HEK293 (cell line): ENCODE results near the gene LOXL1.

ENCODE experiments used
- CTCF ChIA-PET: fragments of 350-600 bp; formaldehyde crosslinking; extraction: SDS; loops from one replicate; lab custom pipeline; 2021; ENCODE audit warnings: antibody characterized with exemption; lab: Yijun Ruan, JAX
- POLR2A ChIA-PET: fragments of 300-600 bp; formaldehyde crosslinking; extraction: SDS; loops from one replicate; lab custom pipeline; 2020; ENCODE audit warnings: antibody characterized with exemption, inconsistent platforms; lab: Yijun Ruan, JAX
- H3K27ac ChIP-seq: fragments of 200-500 bp; sonication (Bioruptor generic); 2 replicates; pipeline ENCODE4 v1.5.1; 2014; ENCODE audit warnings: low read depth, low read length, control low read depth, inconsistent platforms; ENCODE audit errors: extremely low read depth
- H3K36me3 ChIP-seq, 2 experiments: fragments of 200-500 bp in 1 of 2; sonication (Bioruptor generic) in 1 of 2; 1 replicate in 1 of 2; 2 replicates in 1 of 2; pipeline ENCODE4 v1.5.1; 2014 to 2017; ENCODE audit warnings: inconsistent platforms in 2 of 2, low read length in 2 of 2; ENCODE audit not compliant: control insufficient read depth in 2 of 2, insufficient read depth in 1 of 2
- H3K4me1 ChIP-seq: fragments of 200-500 bp; sonication (Bioruptor generic); 2 replicates; pipeline ENCODE4 v1.5.1; 2014; ENCODE audit warnings: mild to moderate bottlenecking, low read length, inconsistent platforms; ENCODE audit not compliant: control insufficient read depth, insufficient read depth
- H3K4me3 ChIP-seq: 2 replicates; pipeline ENCODE4 v1.5.1; 2011; ENCODE audit warnings: low read depth, mild to moderate bottlenecking, control low read depth, low read length, moderate library complexity
- H3K9me3 ChIP-seq: fragments of 200-500 bp; sonication (Bioruptor generic); 2 replicates; pipeline ENCODE4 v1.5.1; 2014; ENCODE audit warnings: low read depth, low read length, inconsistent platforms; ENCODE audit not compliant: control insufficient read depth, insufficient read depth
- GLIS2 ChIP-seq: fragments of 450-650 bp; formaldehyde crosslinking; IDR thresholded peaks from 2 replicates; pipeline ENCODE4 v1.5.1; 2016; ENCODE audit warnings: missing biosample characterization, missing genetic modification characterization
- HIC1 ChIP-seq: fragments of 450-650 bp; formaldehyde crosslinking; IDR thresholded peaks from 2 replicates; pipeline ENCODE4 v1.5.1; 2016; ENCODE audit warnings: missing biosample characterization, missing genetic modification characterization
- IKZF3 ChIP-seq: fragments of 450-650 bp; IDR thresholded peaks from 2 replicates; pipeline ENCODE4 v1.5.0; 2018; ENCODE audit warnings: missing biosample characterization, mild to moderate bottlenecking, missing genetic modification characterization, moderate library complexity
- KLF10 ChIP-seq: fragments of 450-650 bp; IDR thresholded peaks from 2 replicates; pipeline ENCODE4 v1.5.1; 2018; ENCODE audit warnings: missing biosample characterization, mild to moderate bottlenecking, missing genetic modification characterization
- MZF1 ChIP-seq: fragments of 450-650 bp; formaldehyde crosslinking; IDR thresholded peaks from 2 replicates; pipeline ENCODE4 v1.5.1; 2017; ENCODE audit warnings: missing biosample characterization, missing genetic modification characterization, borderline replicate concordance
- SCRT1 ChIP-seq: fragments of 450-650 bp; formaldehyde crosslinking; IDR thresholded peaks from 2 replicates; pipeline ENCODE4 v1.5.1; 2016; ENCODE audit warnings: missing biosample characterization, missing genetic modification characterization, borderline replicate concordance
- ZBTB10 ChIP-seq: fragments of 450-650 bp; formaldehyde crosslinking; IDR thresholded peaks from 2 replicates; pipeline ENCODE4 v1.5.1; 2016; ENCODE audit warnings: missing biosample characterization, missing genetic modification characterization
- ZBTB8A ChIP-seq: fragments of 450-650 bp; formaldehyde crosslinking; IDR thresholded peaks from 2 replicates; pipeline ENCODE4 v1.5.1; 2016; ENCODE audit warnings: missing biosample characterization, missing genetic modification characterization
- ZFP69B ChIP-seq: fragments of 450-650 bp; formaldehyde crosslinking; IDR thresholded peaks from 2 replicates; pipeline ENCODE4 v1.5.1; 2016; ENCODE audit warnings: missing biosample characterization, missing genetic modification characterization
- ZNF112 ChIP-seq: fragments of 450-650 bp; formaldehyde crosslinking; IDR thresholded peaks from 2 replicates; pipeline ENCODE4 v1.5.0; 2017; ENCODE audit warnings: missing biosample characterization, missing genetic modification characterization
- ZNF114 ChIP-seq: fragments of 450-650 bp; formaldehyde crosslinking; IDR thresholded peaks from 2 replicates; pipeline ENCODE4 v1.5.0; 2017; ENCODE audit warnings: missing biosample characterization, missing genetic modification characterization
- ZNF132 ChIP-seq: fragments of 450-650 bp; formaldehyde crosslinking; IDR thresholded peaks from 2 replicates; pipeline ENCODE4 v1.5.1; 2017; ENCODE audit warnings: missing biosample characterization, missing genetic modification characterization, borderline replicate concordance
- ZNF146 ChIP-seq: fragments of 450-650 bp; formaldehyde crosslinking; IDR thresholded peaks from 2 replicates; pipeline ENCODE4 v1.5.1; 2016; ENCODE audit warnings: missing biosample characterization, missing genetic modification characterization
- ZNF169 ChIP-seq: fragments of 450-650 bp; formaldehyde crosslinking; IDR thresholded peaks from 2 replicates; pipeline ENCODE4 v1.5.1; 2016; ENCODE audit warnings: missing biosample characterization, missing genetic modification characterization
- ZNF19 ChIP-seq: fragments of 450-650 bp; formaldehyde crosslinking; IDR thresholded peaks from 2 replicates; pipeline ENCODE4; 2016; ENCODE audit warnings: missing biosample characterization, missing genetic modification characterization, low read depth
- ZNF23 ChIP-seq: fragments of 450-650 bp; formaldehyde crosslinking; IDR thresholded peaks from 2 replicates; pipeline ENCODE4 v1.5.1; 2016; ENCODE audit warnings: missing biosample characterization, missing genetic modification characterization, borderline replicate concordance
- ZNF239 ChIP-seq: fragments of 450-650 bp; formaldehyde crosslinking; IDR thresholded peaks from 2 replicates; pipeline ENCODE4 v1.5.1; 2016; ENCODE audit warnings: missing biosample characterization, missing genetic modification characterization
- ZNF341 ChIP-seq: fragments of 450-650 bp; formaldehyde crosslinking; IDR thresholded peaks from 2 replicates; pipeline ENCODE4; 2016; ENCODE audit warnings: low read depth, missing biosample characterization, missing genetic modification characterization
- ZNF354C ChIP-seq: fragments of 450-650 bp; formaldehyde crosslinking; IDR thresholded peaks from 2 replicates; pipeline ENCODE4 v1.5.1; 2016; ENCODE audit warnings: missing biosample characterization, missing genetic modification characterization, low read depth, borderline replicate concordance
- ZNF48 ChIP-seq: fragments of 450-650 bp; formaldehyde crosslinking; IDR thresholded peaks from 2 replicates; pipeline ENCODE4 v1.5.1; 2016; ENCODE audit warnings: missing biosample characterization, missing genetic modification characterization
- ZNF558 ChIP-seq: fragments of 450-650 bp; formaldehyde crosslinking; IDR thresholded peaks from 2 replicates; pipeline ENCODE4 v1.5.1; 2016; ENCODE audit warnings: missing biosample characterization, missing genetic modification characterization
- ZNF561 ChIP-seq: fragments of 450-650 bp; IDR thresholded peaks from 2 replicates; pipeline ENCODE4 v1.5.1; 2018; ENCODE audit warnings: missing biosample characterization, missing genetic modification characterization, borderline replicate concordance
- ZNF585B ChIP-seq: fragments of 450-650 bp; formaldehyde crosslinking; IDR thresholded peaks from 2 replicates; pipeline ENCODE4 v1.5.1; 2016; ENCODE audit warnings: missing biosample characterization, missing genetic modification characterization
- ZNF621 ChIP-seq: fragments of 450-650 bp; formaldehyde crosslinking; IDR thresholded peaks from 2 replicates; pipeline ENCODE4 v1.5.1; 2017; ENCODE audit warnings: missing biosample characterization, missing genetic modification characterization
- ZNF660 ChIP-seq: fragments of 450-650 bp; IDR thresholded peaks from 2 replicates; pipeline ENCODE4 v1.5.1; 2018; ENCODE audit warnings: missing biosample characterization, mild to moderate bottlenecking, missing genetic modification characterization
- ZNF776 ChIP-seq: fragments of 450-650 bp; formaldehyde crosslinking; IDR thresholded peaks from 2 replicates; pipeline ENCODE4 v1.5.0; 2017; ENCODE audit warnings: missing biosample characterization, missing genetic modification characterization, borderline replicate concordance
- ZSCAN5A ChIP-seq: fragments of 450-650 bp; formaldehyde crosslinking; IDR thresholded peaks from 2 replicates; pipeline ENCODE4 v1.5.1; 2016; ENCODE audit warnings: missing biosample characterization, missing genetic modification characterization
- TF ChIP-seq, protein P1 (sequence below): fragments of 450-650 bp; formaldehyde crosslinking; IDR thresholded peaks from 2 replicates; pipeline ENCODE4 v1.5.1; 2016; ENCODE audit warnings: missing biosample characterization, missing genetic modification characterization
- TF ChIP-seq, protein P2 (sequence below): fragments of 450-650 bp; formaldehyde crosslinking; IDR thresholded peaks from 2 replicates; pipeline ENCODE4 v1.5.1; 2017; ENCODE audit warnings: missing biosample characterization, missing genetic modification characterization

LOXL1 gene

DNA sequence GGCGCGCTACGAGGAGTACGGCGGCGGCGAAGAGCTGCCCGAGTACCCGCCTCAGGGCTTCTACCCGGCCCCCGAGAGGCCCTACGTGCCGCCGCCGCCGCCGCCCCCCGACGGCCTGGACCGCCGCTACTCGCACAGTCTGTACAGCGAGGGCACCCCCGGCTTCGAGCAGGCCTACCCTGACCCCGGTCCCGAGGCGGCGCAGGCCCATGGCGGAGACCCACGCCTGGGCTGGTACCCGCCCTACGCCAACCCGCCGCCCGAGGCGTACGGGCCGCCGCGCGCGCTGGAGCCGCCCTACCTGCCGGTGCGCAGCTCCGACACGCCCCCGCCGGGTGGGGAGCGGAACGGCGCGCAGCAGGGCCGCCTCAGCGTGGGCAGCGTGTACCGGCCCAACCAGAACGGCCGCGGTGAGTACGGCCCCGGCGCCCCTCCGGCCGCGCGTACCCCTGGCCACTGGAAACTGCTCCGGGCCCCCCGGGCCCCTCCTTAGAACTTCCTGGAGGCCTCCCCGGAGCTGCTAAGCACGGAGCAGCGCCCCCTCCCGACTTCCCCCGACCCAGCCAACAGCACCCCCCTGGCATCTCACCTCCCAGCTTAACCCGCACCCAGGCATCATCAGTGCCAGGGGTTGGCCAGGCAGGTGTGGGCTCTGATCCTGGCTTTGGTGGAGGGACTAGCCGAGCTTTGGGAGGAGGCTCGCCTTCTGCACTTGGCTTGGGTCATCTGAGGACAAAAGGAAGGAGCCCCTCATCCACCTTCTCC lies 1.4 kb downstream of the LOXL1 start:
- CTCF ChIA-PET, result interaction anchor here (0.6 to 3.6 kb wide), 31 partner anchors 10 to 1620 kb away, joined by 3 to 39 read pairs (median 4); partner anchors contain the start of gene TBC1D21
- TF ChIP-seq HIC1 (tag by site-specific recombination) (peak; percentile 96), MZF1 (tag by site-specific recombination) (no peak), ZNF621 (tag by site-specific recombination) (no peak), ZNF239 (no peak), ZNF169 (tag by site-specific recombination) (no peak), ZNF585B (tag by site-specific recombination) (no peak; the same call in 1 of the 2 replicates), ZBTB10 (peak; percentile 62), ZNF561 (tag by site-specific recombination) (peak; percentile 78), ZNF132 (tag by site-specific recombination) (no peak), ZNF354C (tag by site-specific recombination) (no peak), ZNF776 (tag by site-specific recombination) (0 out of 2 replicates have a peak, but pooled peaks have one; percentile 53), ZNF19 (no peak), ZNF112 (tag by site-specific recombination) (no peak), SCRT1 (tag by site-specific recombination) (no peak), ZSCAN5A (tag by site-specific recombination) (peak; percentile 73; the same call in 1 of the 2 replicates), ZNF146 (tag by site-specific recombination) (no peak), IKZF3 (tag by site-specific recombination) (0 out of 2 replicates have a peak, but pooled peaks have one; percentile 19), ZBTB8A (tag by site-specific recombination) (peak; percentile 60), ZNF341 (tag by site-specific recombination) (peak; percentile 89), ZNF114 (tag by site-specific recombination) (no peak), ZFP69B (tag by site-specific recombination) (no peak), ZNF660 (tag by site-specific recombination) (peak; percentile 87), ZNF558 (tag by site-specific recombination) (no peak), ZNF48 (tag by site-specific recombination) (no peak), KLF10 (peak; percentile 74), ZNF23 (tag by site-specific recombination) (no peak; the same call in 1 of the 2 replicates), GLIS2 (tag by site-specific recombination) (peak; percentile 89)
- TF ChIP-seq, protein P1, sequence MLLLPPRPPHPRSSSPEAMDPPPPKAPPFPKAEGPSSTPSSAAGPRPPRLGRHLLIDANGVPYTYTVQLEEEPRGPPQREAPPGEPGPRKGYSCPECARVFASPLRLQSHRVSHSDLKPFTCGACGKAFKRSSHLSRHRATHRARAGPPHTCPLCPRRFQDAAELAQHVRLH (tag by site-specific recombination), result no peak
- TF ChIP-seq, protein P2, sequence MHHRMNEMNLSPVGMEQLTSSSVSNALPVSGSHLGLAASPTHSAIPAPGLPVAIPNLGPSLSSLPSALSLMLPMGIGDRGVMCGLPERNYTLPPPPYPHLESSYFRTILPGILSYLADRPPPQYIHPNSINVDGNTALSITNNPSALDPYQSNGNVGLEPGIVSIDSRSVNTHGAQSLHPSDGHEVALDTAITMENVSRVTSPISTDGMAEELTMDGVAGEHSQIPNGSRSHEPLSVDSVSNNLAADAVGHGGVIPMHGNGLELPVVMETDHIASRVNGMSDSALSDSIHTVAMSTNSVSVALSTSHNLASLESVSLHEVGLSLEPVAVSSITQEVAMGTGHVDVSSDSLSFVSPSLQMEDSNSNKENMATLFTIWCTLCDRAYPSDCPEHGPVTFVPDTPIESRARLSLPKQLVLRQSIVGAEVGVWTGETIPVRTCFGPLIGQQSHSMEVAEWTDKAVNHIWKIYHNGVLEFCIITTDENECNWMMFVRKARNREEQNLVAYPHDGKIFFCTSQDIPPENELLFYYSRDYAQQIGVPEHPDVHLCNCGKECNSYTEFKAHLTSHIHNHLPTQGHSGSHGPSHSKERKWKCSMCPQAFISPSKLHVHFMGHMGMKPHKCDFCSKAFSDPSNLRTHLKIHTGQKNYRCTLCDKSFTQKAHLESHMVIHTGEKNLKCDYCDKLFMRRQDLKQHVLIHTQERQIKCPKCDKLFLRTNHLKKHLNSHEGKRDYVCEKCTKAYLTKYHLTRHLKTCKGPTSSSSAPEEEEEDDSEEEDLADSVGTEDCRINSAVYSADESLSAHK, result peak; percentile 82

More for the DNA sequence above, 1.4 kb downstream of the LOXL1 start:
- H3K36me3 ChIP-seq, result no peaks in the 10 kb centered on the region
- peak overlapping the region; percentile 49 for H3K4me3 ChIP-seq
- peaks cover 20% of the 10 kb centered on the region for H3K4me1 ChIP-seq
- no peaks in the 10 kb centered on the region for H3K9me3 ChIP-seq
- POLR2A ChIA-PET, result interaction anchor here (0.9 to 2.6 kb wide), 4 partner anchors 11 to 67 kb away, joined by 3 to 17 read pairs (median 6); partner anchors contain the start of gene PML
- peak overlapping the region; percentile 75; the same call in 1 of the 2 replicates for H3K27ac ChIP-seq
